Measurements from ENCODE around the gene PGM2.

PGM2 gene

GRCh38 chr4:37816719-37817118, 9.8 kb upstream of the PGM2 start:
- no peak for TF ChIP-seq NFIC (IDR thresholded peaks at IDR 0.05)
- TF ChIP-seq, protein P1, sequence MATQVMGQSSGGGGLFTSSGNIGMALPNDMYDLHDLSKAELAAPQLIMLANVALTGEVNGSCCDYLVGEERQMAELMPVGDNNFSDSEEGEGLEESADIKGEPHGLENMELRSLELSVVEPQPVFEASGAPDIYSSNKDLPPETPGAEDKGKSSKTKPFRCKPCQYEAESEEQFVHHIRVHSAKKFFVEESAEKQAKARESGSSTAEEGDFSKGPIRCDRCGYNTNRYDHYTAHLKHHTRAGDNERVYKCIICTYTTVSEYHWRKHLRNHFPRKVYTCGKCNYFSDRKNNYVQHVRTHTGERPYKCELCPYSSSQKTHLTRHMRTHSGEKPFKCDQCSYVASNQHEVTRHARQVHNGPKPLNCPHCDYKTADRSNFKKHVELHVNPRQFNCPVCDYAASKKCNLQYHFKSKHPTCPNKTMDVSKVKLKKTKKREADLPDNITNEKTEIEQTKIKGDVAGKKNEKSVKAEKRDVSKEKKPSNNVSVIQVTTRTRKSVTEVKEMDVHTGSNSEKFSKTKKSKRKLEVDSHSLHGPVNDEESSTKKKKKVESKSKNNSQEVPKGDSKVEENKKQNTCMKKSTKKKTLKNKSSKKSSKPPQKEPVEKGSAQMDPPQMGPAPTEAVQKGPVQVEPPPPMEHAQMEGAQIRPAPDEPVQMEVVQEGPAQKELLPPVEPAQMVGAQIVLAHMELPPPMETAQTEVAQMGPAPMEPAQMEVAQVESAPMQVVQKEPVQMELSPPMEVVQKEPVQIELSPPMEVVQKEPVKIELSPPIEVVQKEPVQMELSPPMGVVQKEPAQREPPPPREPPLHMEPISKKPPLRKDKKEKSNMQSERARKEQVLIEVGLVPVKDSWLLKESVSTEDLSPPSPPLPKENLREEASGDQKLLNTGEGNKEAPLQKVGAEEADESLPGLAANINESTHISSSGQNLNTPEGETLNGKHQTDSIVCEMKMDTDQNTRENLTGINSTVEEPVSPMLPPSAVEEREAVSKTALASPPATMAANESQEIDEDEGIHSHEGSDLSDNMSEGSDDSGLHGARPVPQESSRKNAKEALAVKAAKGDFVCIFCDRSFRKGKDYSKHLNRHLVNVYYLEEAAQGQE (IDR thresholded peaks at IDR 0.05; ENCODE audit: low read depth), result no peak
- TF ChIP-seq EP300 (IDR thresholded peaks at IDR 0.05; ENCODE audit: borderline replicate concordance), result no peak
- TF ChIP-seq RAD21 (IDR thresholded peaks at IDR 0.05; ENCODE audit: low read depth), result no peak
- TF ChIP-seq FOXM1 (IDR thresholded peaks at IDR 0.05; ENCODE audit: borderline replicate concordance, low read depth), result no peak
- no peak for TF ChIP-seq EGR1 (IDR thresholded peaks at IDR 0.05)

GRCh38 chr4:37818752-37819151, 7.7 kb upstream of the PGM2 start:
- TF ChIP-seq, protein P1 (IDR thresholded peaks at IDR 0.05; ENCODE audit: low read depth), result no peak

DNA sequence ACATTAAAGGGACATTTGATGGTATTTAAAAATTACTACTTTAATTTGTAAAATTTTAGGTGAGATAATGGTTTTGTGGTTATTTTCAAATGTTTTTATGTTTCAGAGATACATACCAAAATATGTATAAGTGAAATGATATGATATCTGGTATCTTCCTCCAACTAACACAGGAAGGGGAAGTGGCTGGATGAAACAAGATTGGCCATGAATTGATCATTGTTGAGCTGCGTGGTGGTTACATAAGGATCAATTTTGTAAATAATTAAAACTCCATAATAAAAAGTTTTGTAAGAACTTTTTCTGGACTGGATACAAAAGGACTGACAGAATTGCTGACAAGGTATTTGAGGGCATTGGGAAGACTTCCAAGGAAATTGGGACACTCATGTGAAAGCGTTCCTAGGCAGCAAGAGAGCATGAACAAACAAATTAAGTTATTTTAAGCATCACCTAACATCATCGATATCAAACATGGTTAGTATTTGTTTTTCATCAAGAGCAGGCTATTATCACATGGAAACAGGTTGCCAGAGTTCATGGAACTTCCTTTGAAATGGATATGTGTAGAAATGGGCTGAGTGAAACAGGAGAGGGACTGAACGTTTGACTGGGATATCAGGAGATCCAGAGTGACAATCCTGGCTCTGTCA, 4.4 kb upstream of the PGM2 start:
- TF ChIP-seq TAF1 (IDR thresholded peaks at IDR 0.05; ENCODE audit: low read depth), result no peak
- TF ChIP-seq, protein P2, sequence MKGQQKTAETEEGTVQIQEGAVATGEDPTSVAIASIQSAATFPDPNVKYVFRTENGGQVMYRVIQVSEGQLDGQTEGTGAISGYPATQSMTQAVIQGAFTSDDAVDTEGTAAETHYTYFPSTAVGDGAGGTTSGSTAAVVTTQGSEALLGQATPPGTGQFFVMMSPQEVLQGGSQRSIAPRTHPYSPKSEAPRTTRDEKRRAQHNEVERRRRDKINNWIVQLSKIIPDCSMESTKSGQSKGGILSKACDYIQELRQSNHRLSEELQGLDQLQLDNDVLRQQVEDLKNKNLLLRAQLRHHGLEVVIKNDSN (IDR thresholded peaks at IDR 0.05), result no peak
- TF ChIP-seq MAX (IDR thresholded peaks at IDR 0.05), result no peak
- no peak for TF ChIP-seq EGR1 (IDR thresholded peaks at IDR 0.05)
- no peak for TF ChIP-seq TEAD4 (IDR thresholded peaks at IDR 0.05)
- TF ChIP-seq RAD21 (IDR thresholded peaks at IDR 0.05; ENCODE audit: low read depth), result no peak
- no peak for TF ChIP-seq CEBPB (IDR thresholded peaks at IDR 0.05)
- no peak for TF ChIP-seq CREB1 (IDR thresholded peaks at IDR 0.05; ENCODE audit: low read depth)
- no peak for TF ChIP-seq ZBTB7A (IDR thresholded peaks at IDR 0.05; ENCODE audit: low read depth)
- no peak for TF ChIP-seq NFIC (IDR thresholded peaks at IDR 0.05)
- TF ChIP-seq YY1 (IDR thresholded peaks at IDR 0.05; ENCODE audit: low read depth), result no peak
- TF ChIP-seq, protein P1 (IDR thresholded peaks at IDR 0.05; ENCODE audit: low read depth), result no peak
- no peak for TF ChIP-seq FOXM1 (IDR thresholded peaks at IDR 0.05; ENCODE audit: borderline replicate concordance, low read depth)

GRCh38 chr4:37825968-37826294, 555 bp upstream of the PGM2 start:
- TF ChIP-seq, protein P2 (IDR thresholded peaks at IDR 0.05), result no peak
- TF ChIP-seq TEAD4 (IDR thresholded peaks at IDR 0.05) (no peak), CREB1 (IDR thresholded peaks at IDR 0.05; ENCODE audit: low read depth) (no peak)

DNA sequence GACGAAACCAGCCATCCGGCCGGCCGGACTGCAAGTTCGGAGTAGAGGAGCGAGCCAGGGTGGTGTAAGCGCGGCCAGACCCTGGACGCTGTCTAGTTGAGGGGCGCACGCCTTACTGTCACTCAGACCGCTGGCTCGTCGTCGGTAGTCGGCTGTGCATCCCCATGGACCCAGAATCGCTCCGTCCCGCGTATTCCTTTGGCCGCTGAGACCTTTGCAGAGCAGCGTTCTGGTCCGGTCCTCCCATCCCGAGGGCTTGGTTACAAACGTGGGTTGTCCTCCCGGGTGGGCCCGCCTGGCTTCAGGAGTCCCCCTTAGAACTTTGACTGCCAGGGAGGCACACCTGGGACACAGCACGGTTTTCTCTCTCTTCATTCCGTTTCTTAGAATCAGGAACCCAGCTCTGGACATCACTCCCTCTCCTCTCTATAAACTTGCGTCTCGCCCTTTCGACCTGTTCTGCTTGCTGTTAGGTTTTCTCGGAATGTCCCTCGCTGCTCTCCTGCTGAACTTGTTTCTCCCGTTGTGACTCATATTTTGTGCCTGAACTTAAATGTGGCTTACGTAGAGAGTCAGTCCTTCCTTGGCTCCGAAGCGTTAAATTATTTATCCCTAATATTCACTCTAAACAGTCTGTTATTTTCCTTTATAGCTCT, 672 bp downstream of the PGM2 start:
- no peak for TF ChIP-seq TAF1 (IDR thresholded peaks at IDR 0.05; ENCODE audit: low read depth)
- no peak for TF ChIP-seq CREB1 (IDR thresholded peaks at IDR 0.05; ENCODE audit: low read depth)
- no peak for TF ChIP-seq RAD21 (IDR thresholded peaks at IDR 0.05; ENCODE audit: low read depth)
- TF ChIP-seq TCF12 (IDR thresholded peaks at IDR 0.05; ENCODE audit: low read depth), result no peak
- TF ChIP-seq FOXM1 (IDR thresholded peaks at IDR 0.05; ENCODE audit: borderline replicate concordance, low read depth), result no peak
- TF ChIP-seq, protein P2 (IDR thresholded peaks at IDR 0.05), result no peak
- TF ChIP-seq EGR1 (IDR thresholded peaks at IDR 0.05), result no peak
- no peak for TF ChIP-seq CEBPB (IDR thresholded peaks at IDR 0.05)
- TF ChIP-seq, protein P1 (IDR thresholded peaks at IDR 0.05; ENCODE audit: low read depth), result no peak
- TF ChIP-seq EP300 (IDR thresholded peaks at IDR 0.05; ENCODE audit: borderline replicate concordance), result no peak
